K562 (cell line): Measurements from ENCODE around the gene TENT4B. TPM values are rescaled to one million over a fixed set of nuclear protein-coding genes. Genes with fewer than 3 reads are reported as not detected.

ENCODE experiments used
- C11orf30 ChIP-seq: fragments of 450-650 bp; IDR thresholded peaks from 2 replicates; pipeline ENCODE4 v1.6.1; 2016; ENCODE audit warnings: low read depth, mild to moderate bottlenecking
- FOXK1 ChIP-seq: sonication (generic); formaldehyde crosslinking; IDR thresholded peaks from 2 replicates; pipeline ENCODE4 v1.8.0; 2022; ENCODE audit warnings: missing genetic modification reagents, mild to moderate bottlenecking, borderline replicate concordance
- POLR2G ChIP-seq: fragments of 200-400 bp; formaldehyde crosslinking; IDR thresholded peaks from 2 replicates; pipeline ENCODE4 v1.6.1; 2017; ENCODE audit warnings: low read depth, mild to moderate bottlenecking, antibody characterized with exemption, low read length, moderate library complexity
- RBFOX2 ChIP-seq: fragments of 200-400 bp; formaldehyde crosslinking; IDR thresholded peaks from 2 replicates; pipeline ENCODE4 v1.6.1; 2017; ENCODE audit warnings: low read depth, mild to moderate bottlenecking, low read length, moderate library complexity
- TCF15 ChIP-seq: fragments of 250-450 bp; sonication (Bioruptor Pico); IDR thresholded peaks from 2 replicates; pipeline ENCODE4 v1.8.0; 2022; ENCODE audit warnings: moderate library complexity, mild to moderate bottlenecking, inconsistent platforms
- TFAP4 ChIP-seq: sonication (generic); formaldehyde crosslinking; IDR thresholded peaks from 2 replicates; pipeline ENCODE4 v1.8.0; 2022; ENCODE audit warnings: missing genetic modification reagents, mild to moderate bottlenecking, moderate library complexity, borderline replicate concordance
- ZFX ChIP-seq: sonication (generic); formaldehyde crosslinking; IDR thresholded peaks from 2 replicates; pipeline ENCODE4 v1.8.0; 2022; ENCODE audit warnings: mild to moderate bottlenecking, missing genetic modification reagents, moderate library complexity
- ZNF277 ChIP-seq: fragments of 250-450 bp; sonication (Bioruptor Pico); IDR thresholded peaks from 2 replicates; pipeline ENCODE4 v1.8.0; 2022; ENCODE audit warnings: inconsistent platforms, mild to moderate bottlenecking, moderate library complexity, borderline replicate concordance
- polyA plus RNA-seq, 8 experiments: library from polyadenylated mRNA; depleted of rRNA in 4 of 8; stranded (reverse) in 5 of 8; unstranded in 3 of 8; fragments of >200 nt; fragmentation: Nextera tagmentation in 2 of 8; fragmentation: Illumina TruSeq in 1 of 8; extraction: Ambion mirVana in 2 of 8; extraction: Trizol in 1 of 8; gene quantifications; 2 replicates each; pipeline versions ENCODE4 v1.2.1 to v1.2.3, GENCODE V29; 2011 to 2014; ENCODE audit warnings: inconsistent platforms in 1 of 8, missing spikeins in 1 of 8
- total RNA-seq, 7 experiments: library from RNA; depleted of rRNA in 6 of 7; stranded (reverse); fragments of >200 nt in 6 of 7; fragmentation: Illumina TruSeq in 2 of 7; extraction: Trizol in 2 of 7; gene quantifications; 2 replicates each; pipeline versions ENCODE4 v1.2.1 to v1.2.3, GENCODE V29; 2011 to 2021; ENCODE audit warnings: low replicate concordance in 1 of 7

Gene TENT4B
- total and polyA plus RNA-seq, 9 of the 15 experiments (the other 6 are each of a cell fraction or from before 2014, with no cell fraction given), result 5.2 to 8.4 (median 7.0) TPM

- TF ChIP-seq TCF15 (no peak), C11orf30 (no peak), TFAP4 (CRISPR knock-in tag) (peak; percentile 12; the same call in 1 of the 2 replicates), FOXK1 (no peak), POLR2G (peak; percentile 61), ZFX (CRISPR knock-in tag) (0 out of 2 replicates have a peak, but pooled peaks have one; percentile 12), RBFOX2 (peak; percentile 45), ZNF277 (no peak)
Observed at GRCh38 chr16:50251375-50252081, 98.4 kb downstream of the TENT4B start (continued).
